Peyer's patch (tissue), 4 donors: ENCODE results near the gene HNRNPA1. TPM values are rescaled to one million over a fixed set of nuclear protein-coding genes. Genes with fewer than 3 reads are reported as not detected.
A peak's percentile ranks its signal among the peaks of the same experiment; 100 is the strongest.

Experiments used
- DNase-seq, 3 donors: peaks; one replicate each; pipeline ENCODE4 v3.0.0-alpha.2; 2017 to 2019
- H3K27ac ChIP-seq, 4 donors: fragments of 200-600 bp; sonication (generic); one replicate each; pipeline ENCODE4 v1.5.1; 2016 to 2019
- H3K27me3 ChIP-seq, 2 donors: fragments of 200-600 bp; sonication (generic); one replicate each; pipeline ENCODE4 v1.5.1; 2019
- H3K36me3 ChIP-seq, 3 donors: fragments of 200-600 bp; sonication (generic); one replicate each; pipeline ENCODE4 v1.5.1; 2016 to 2019
- H3K4me1 ChIP-seq, 4 donors: fragments of 200-600 bp; sonication (generic); one replicate each; pipeline ENCODE4 v1.5.1; 2016 to 2019
- H3K4me3 ChIP-seq, 4 donors: fragments of 200-600 bp; sonication (generic); 1 replicate in 3 of 4; 2 replicates in 1 of 4; pipeline ENCODE4 v1.5.1; 2016 to 2019; ENCODE audit warnings: mild to moderate bottlenecking in 1 of 4
- H3K9me3 ChIP-seq, 4 donors: fragments of 200-600 bp; sonication (generic); one replicate each; pipeline ENCODE4 v1.5.1; 2016 to 2019; ENCODE audit warnings: mild to moderate bottlenecking in 1 of 4
- CTCF ChIP-seq, 6 experiments: fragments of 450-650 bp in 4 of 6; fragments of 200-600 bp in 2 of 6; sonication (generic) in 1 of 6; IDR thresholded peaks; one replicate each; pipeline ENCODE4 v1.5.1; 2017 to 2019; ENCODE audit warnings: antibody characterized with exemption in 6 of 6, mild to moderate bottlenecking in 3 of 6, moderate library complexity in 1 of 6
- POLR2A ChIP-seq, 2 donors: fragments of 450-650 bp; IDR thresholded peaks; one replicate each; pipeline ENCODE4 v1.5.1; 2017; ENCODE audit warnings: antibody characterized with exemption in 2 of 2, mild to moderate bottlenecking in 2 of 2, moderate library complexity in 2 of 2
- total RNA-seq, 4 donors: library from RNA; depleted of rRNA; stranded (reverse); fragments of >200 nt; gene quantifications; one replicate each; pipeline ENCODE4 v1.1.0, GENCODE V29; 2016

HNRNPA1 gene
- total RNA-seq, 4 donors from 2014 or later, result 198 to 703 (median 254) TPM

- H3K27me3 ChIP-seq, result no peaks in the 10 kb centered on the region
- no peak for TF ChIP-seq CTCF (IDR thresholded peaks at IDR 0.05)
- no peak for TF ChIP-seq POLR2A (IDR thresholded peaks at IDR 0.05)
- H3K36me3 ChIP-seq, result no peaks in the 10 kb centered on the region
Measured at GRCh38 chr12:54299515-54300224, 19.1 kb downstream of the HNRNPA1 start.

GRCh38 chr12:54300225-54300731, 19.8 kb downstream of the HNRNPA1 start:
- TF ChIP-seq POLR2A (IDR thresholded peaks at IDR 0.05) (no peak), CTCF (IDR thresholded peaks at IDR 0.05) (no peak)
- no peak for DNase-seq
- peaks cover 0 to 10% (median 7%) of the 10 kb centered on the region in 4 donors for H3K4me1 ChIP-seq
- peak overlapping the region in 2 of 4 donors; percentile 20 to 23 for H3K4me3 ChIP-seq
- no peaks in the 10 kb centered on the region for H3K36me3 ChIP-seq
- no peaks in the 10 kb centered on the region for H3K9me3 ChIP-seq
- H3K27ac ChIP-seq, result no peak overlapping the region
- no peaks in the 10 kb centered on the region for H3K27me3 ChIP-seq

More at GRCh38 chr12:54299515-54300224, 19.1 kb downstream of the HNRNPA1 start:
- H3K4me1 ChIP-seq, result peaks cover 0 to 10% (median 7%) of the 10 kb centered on the region in 4 donors
- no peak for DNase-seq
- H3K27ac ChIP-seq, result no peak overlapping the region
- H3K4me3 ChIP-seq, result no peak overlapping the region
- H3K9me3 ChIP-seq, result no peaks in the 10 kb centered on the region

- peaks cover 0 to 10% (median 7%) of the 10 kb centered on the region in 4 donors for H3K4me1 ChIP-seq
- no peak for TF ChIP-seq CTCF (IDR thresholded peaks at IDR 0.05)
- TF ChIP-seq POLR2A (IDR thresholded peaks at IDR 0.05), result no peak
- H3K27me3 ChIP-seq, result no peaks in the 10 kb centered on the region
- peak within 1 kb of the TSS in 2 of 4 donors; percentile 20 to 23 for H3K4me3 ChIP-seq
- peak in 2 of 3 donors; percentile 63 to 69 for DNase-seq
- H3K36me3 ChIP-seq, result no peaks in the 10 kb centered on the region
- no peaks in the 10 kb centered on the region for H3K9me3 ChIP-seq
- no peak within 1 kb of the TSS for H3K27ac ChIP-seq
Measured at GRCh38 chr12:54300732-54301427, 20.4 kb downstream of the HNRNPA1 start, which contains the start of gene NFE2. TSS of gene NFE2 (minus strand) at chr12:54301015. CDS start at chr12:54295248, 5,767 bp downstream.

- H3K27me3 ChIP-seq, result no peaks in the 10 kb centered on the region
- no peaks in the 10 kb centered on the region for H3K9me3 ChIP-seq
- no peaks in the 10 kb centered on the region for H3K36me3 ChIP-seq
- H3K4me1 ChIP-seq, result peaks cover 0 to 11% (median 7%) of the 10 kb centered on the region in 4 donors
- H3K27ac ChIP-seq, result no peak overlapping the region
- H3K4me3 ChIP-seq, result no peak overlapping the region
- DNase-seq, result no peak
- TF ChIP-seq POLR2A (IDR thresholded peaks at IDR 0.05), result no peak
- TF ChIP-seq CTCF (IDR thresholded peaks at IDR 0.05), result no peak
Measured at GRCh38 chr12:54301428-54302048, 21.0 kb downstream of the HNRNPA1 start.

GRCh38 chr12:54303640-54304039, 23.1 kb downstream of the HNRNPA1 start:
- DNase-seq, result no peak
- no peaks in the 10 kb centered on the region for H3K36me3 ChIP-seq
- H3K9me3 ChIP-seq, result no peaks in the 10 kb centered on the region
- no peaks in the 10 kb centered on the region for H3K27me3 ChIP-seq
- no peak overlapping the region for H3K4me3 ChIP-seq
- H3K27ac ChIP-seq, result no peak overlapping the region
- TF ChIP-seq POLR2A (IDR thresholded peaks at IDR 0.05), result no peak
- TF ChIP-seq CTCF (IDR thresholded peaks at IDR 0.05), result no peak
- peaks cover 0 to 19% (median 9%) of the 10 kb centered on the region in 4 donors for H3K4me1 ChIP-seq
